Adrenal gland (tissue), 12 donors: ENCODE results near the gene NIPAL1. TPM values are rescaled to one million over a fixed set of nuclear protein-coding genes. Genes with fewer than 3 reads are reported as not detected.

Experiments used
- DNase-seq, 7 donors: peaks; one replicate each; pipeline ENCODE4 v3.0.0-alpha.2; 2019 to 2020
- H3K27ac ChIP-seq, 5 donors: fragments of 200-600 bp; sonication (generic) in 4 of 5; 1 replicate in 3 of 5; 2 replicates in 2 of 5; pipeline versions ENCODE4 v1.5.1 to v1.8.0; 2016 to 2020; ENCODE audit warnings: mild to moderate bottlenecking in 1 of 5
- H3K27me3 ChIP-seq: fragments of 200-600 bp; 2 replicates; pipeline ENCODE4 v1.8.0; 2021
- H3K36me3 ChIP-seq, 2 donors: fragments of 200-600 bp; replicated peaks in 1 of 2; 1 replicate in 1 of 2; 2 replicates in 1 of 2; pipeline versions ENCODE4 v1.5.1 to v1.8.0; 2018 to 2022
- H3K4me1 ChIP-seq, 2 donors: fragments of 200-600 bp; replicated peaks in 1 of 2; 1 replicate in 1 of 2; 2 replicates in 1 of 2; pipeline versions ENCODE4 v1.5.1 to v1.8.0; 2018 to 2021
- H3K4me3 ChIP-seq, 4 donors: fragments of 200-600 bp; sonication (generic) in 3 of 4; one replicate each; pipeline ENCODE4 v1.5.1; 2016 to 2018
- H3K9me3 ChIP-seq, 3 donors: fragments of 200-600 bp; sonication (generic) in 1 of 3; replicated peaks in 1 of 3; 1 replicate in 2 of 3; 2 replicates in 1 of 3; pipeline versions ENCODE4 v1.5.1 to v1.8.0; 2016 to 2021
- CTCF ChIP-seq, 6 experiments: fragments of 450-650 bp in 4 of 6; fragments of 200-600 bp in 2 of 6; sonication (generic) in 1 of 6; IDR thresholded peaks; 1 replicate in 5 of 6; 2 replicates in 1 of 6; pipeline versions ENCODE4 v1.5.1 to v1.8.0; 2016 to 2021; ENCODE audit warnings: antibody characterized with exemption in 6 of 6, mild to moderate bottlenecking in 2 of 6, moderate library complexity in 1 of 6
- POLR2A ChIP-seq, 2 donors: fragments of 450-650 bp; IDR thresholded peaks; one replicate each; pipeline ENCODE4 v1.6.1; 2017; ENCODE audit warnings: antibody characterized with exemption in 2 of 2, mild to moderate bottlenecking in 2 of 2, moderate library complexity in 1 of 2
- WGBS, 4 donors: extraction: QIAGEN DNeasy Blood & Tissue Kit in 2 of 4; methylation state at CpG; one replicate each; pipeline versions ENCODE4 v1.1.5 to v1.1.7; 2013 to 2017; 5-methylcytosine and 5-hydroxymethylcytosine counted together
- intact Hi-C, 2 donors: fragments of 100-400 bp; cut with DNase I; formaldehyde crosslinking; loops; one replicate each; pipeline versions ENCODE4 v1.14.1 to v1.15.0; 2022 to 2023
- polyA plus RNA-seq, 3 donors: library from polyadenylated mRNA; stranded (reverse); fragments of 200-250 nt in 2 of 3; fragments of 350-450 nt in 1 of 3; fragmentation: Illumina TruSeq in 1 of 3; extraction: RNeasy Lipid Tissue Mini Kit (QIAGEN cat#74804) in 1 of 3; gene quantifications; one replicate each; pipeline ENCODE4 v1.2.3, GENCODE V29; 2013 to 2014
- total RNA-seq, 9 donors: library from RNA; depleted of rRNA in 4 of 9; stranded (reverse); fragments of >200 nt in 4 of 9; fragments of 120-200 nt in 1 of 9; fragmentation: NEBNext Ultra II Directional in 1 of 9; extraction: Animal tissue kit (Norgen Biotek cat#: 25700) in 1 of 9; gene quantifications; one replicate each; pipeline versions ENCODE4 v1.1.0 to v1.2.4, GENCODE V29; 2013 to 2023
- donor health status: healthy with polysubstance abuse.
- donor health status: Bipolar disorder and iron deficiency.
- donor health status: DM: yes; HTN: yes; CAD: no.
- donor health status: DM: no; HTN: no; CAD: no.
- donor health status: DM: no; HTN: no; CAD: no.
- donor health status: DM: yes; HTN: yes; CAD: no.

The NIPAL1 gene
- total and polyA plus RNA-seq, 12 donors: 0.03 to 1.5 (median 0.75) TPM; not detected in 1

- no peak for DNase-seq
- H3K4me3 ChIP-seq: no peak overlapping the region
- intact Hi-C loops: no loop called here
- no peaks in the 10 kb centered on the region for H3K27me3 ChIP-seq
- TF ChIP-seq CTCF (IDR thresholded peaks at IDR 0.05): no peak
- no peak for TF ChIP-seq POLR2A (IDR thresholded peaks at IDR 0.05)
- H3K27ac ChIP-seq: no peak overlapping the region
- peaks cover 4 to 6% of the 10 kb centered on the region in 2 donors for H3K4me1 ChIP-seq
- 48 to 83% (median 60%) methylated on average over 1 of the region's 1 CpG for WGBS, 4 donors
- no peaks in the 10 kb centered on the region for H3K9me3 ChIP-seq
- no peaks in the 10 kb centered on the region for H3K36me3 ChIP-seq
These were observed 64.6 kb downstream of the NIPAL1 start for GRCh38 chr4:48081196-48081595.

- TF ChIP-seq POLR2A (IDR thresholded peaks at IDR 0.05) (no peak), CTCF (IDR thresholded peaks at IDR 0.05) (no peak)
- Histone ChIP-seq H3K27me3 (no peaks in the 10 kb centered on the region), H3K9me3 (no peaks in the 10 kb centered on the region), H3K4me1 (peaks cover 4 to 6% of the 10 kb centered on the region in 2 donors), H3K36me3 (no peaks in the 10 kb centered on the region), H3K4me3 (no peak overlapping the region), H3K27ac (no peak overlapping the region)
- intact Hi-C loops: no loop called here
- DNase-seq: no peak
- WGBS, 4 donors: 80 to 85% (median 81%) methylated on average over 1 to 2 of the region's 2 CpGs; no CpG with 5 or more reads in 1 of the 4 donors
These were observed 66.4 kb downstream of the NIPAL1 start for GRCh38 chr4:48082956-48083355.

GRCh38 chr4:48085821-48086589 lies 69.4 kb downstream of the NIPAL1 start:
- DNase-seq: no peak
- H3K4me1 ChIP-seq: no peaks in the 10 kb centered on the region
- no peaks in the 10 kb centered on the region for H3K27me3 ChIP-seq
- intact Hi-C loops: loop anchor here (5.0 kb wide), 1 partner anchor 84 kb away; no protein-coding TSS in a partner anchor
- WGBS, 4 donors: 66 to 70% (median 68%) methylated on average over 8 of the region's 8 CpGs
- no peak overlapping the region for H3K4me3 ChIP-seq
- H3K36me3 ChIP-seq: no peaks in the 10 kb centered on the region
- no peaks in the 10 kb centered on the region for H3K9me3 ChIP-seq
- TF ChIP-seq POLR2A (IDR thresholded peaks at IDR 0.05) (no peak), CTCF (IDR thresholded peaks at IDR 0.05) (no peak)
- H3K27ac ChIP-seq: no peak overlapping the region

Other genes starting within 250 kb of the NIPAL1 start
- gene CORIN, start 178.7 kb upstream of the NIPAL1 start, total RNA-seq: 1 to 10 TPM in 1 of 9 donors, under 1 TPM in 6, not detected in 2; 0.18 to 1.1 (median 0.41) TPM
- under 1 TPM; 0.10 to 0.59 (median 0.40) TPM for gene CORIN, start 178.7 kb upstream of the NIPAL1 start, polyA plus RNA-seq
- 10 to 100 TPM in 2 of 9 donors, 1 to 10 TPM in 7; 6.1 to 15.4 (median 7.5) TPM for gene NFXL1, start 102.2 kb upstream of the NIPAL1 start, total RNA-seq
- 10 to 100 TPM in 1 of 3 donors, 1 to 10 TPM in 2; 5.1 to 13.8 (median 5.9) TPM for gene NFXL1, start 102.2 kb upstream of the NIPAL1 start, polyA plus RNA-seq
- 1 to 10 TPM in 5 of 9 donors, under 1 TPM in 3, not detected in 1; 0.24 to 4.8 (median 1.2) TPM for gene CNGA1, start 91 bp upstream of the NIPAL1 start, total RNA-seq
- 1 to 10 TPM in 2 of 3 donors, under 1 TPM in 1; 0.84 to 4.6 (median 1.9) TPM for gene CNGA1, start 91 bp upstream of the NIPAL1 start, polyA plus RNA-seq
- 1 to 10 TPM in 6 of 9 donors, under 1 TPM in 3; 0.55 to 4.9 (median 1.6) TPM for gene TXK, start 117.5 kb downstream of the NIPAL1 start, total RNA-seq
- gene TXK, start 117.5 kb downstream of the NIPAL1 start, polyA plus RNA-seq: 1 to 10 TPM in 1 of 3 donors, under 1 TPM in 2; 0.72 to 1.9 (median 0.74) TPM